Pericardium fibroblast (primary cell): Measurements from ENCODE around the gene ZNF175. TPM values are rescaled to one million over a fixed set of nuclear protein-coding genes. Genes with fewer than 3 reads are reported as not detected.

Experiments
- total RNA-seq: library from RNA; depleted of rRNA; stranded (reverse); fragments of >200 nt; gene quantifications from 2 replicates; pipeline ENCODE4 v1.2.3, GENCODE V29; 2015

The ZNF175 gene
- 2.6 and 3.3 TPM in 2 replicates for total RNA-seq

GRCh38 chr19:51570962-51571575, at the start of gene ZNF175:
ZNF175 (plus strand) TSS chr19:51571283; CDS start chr19:51573330, 2,047 bp downstream.

DNA sequence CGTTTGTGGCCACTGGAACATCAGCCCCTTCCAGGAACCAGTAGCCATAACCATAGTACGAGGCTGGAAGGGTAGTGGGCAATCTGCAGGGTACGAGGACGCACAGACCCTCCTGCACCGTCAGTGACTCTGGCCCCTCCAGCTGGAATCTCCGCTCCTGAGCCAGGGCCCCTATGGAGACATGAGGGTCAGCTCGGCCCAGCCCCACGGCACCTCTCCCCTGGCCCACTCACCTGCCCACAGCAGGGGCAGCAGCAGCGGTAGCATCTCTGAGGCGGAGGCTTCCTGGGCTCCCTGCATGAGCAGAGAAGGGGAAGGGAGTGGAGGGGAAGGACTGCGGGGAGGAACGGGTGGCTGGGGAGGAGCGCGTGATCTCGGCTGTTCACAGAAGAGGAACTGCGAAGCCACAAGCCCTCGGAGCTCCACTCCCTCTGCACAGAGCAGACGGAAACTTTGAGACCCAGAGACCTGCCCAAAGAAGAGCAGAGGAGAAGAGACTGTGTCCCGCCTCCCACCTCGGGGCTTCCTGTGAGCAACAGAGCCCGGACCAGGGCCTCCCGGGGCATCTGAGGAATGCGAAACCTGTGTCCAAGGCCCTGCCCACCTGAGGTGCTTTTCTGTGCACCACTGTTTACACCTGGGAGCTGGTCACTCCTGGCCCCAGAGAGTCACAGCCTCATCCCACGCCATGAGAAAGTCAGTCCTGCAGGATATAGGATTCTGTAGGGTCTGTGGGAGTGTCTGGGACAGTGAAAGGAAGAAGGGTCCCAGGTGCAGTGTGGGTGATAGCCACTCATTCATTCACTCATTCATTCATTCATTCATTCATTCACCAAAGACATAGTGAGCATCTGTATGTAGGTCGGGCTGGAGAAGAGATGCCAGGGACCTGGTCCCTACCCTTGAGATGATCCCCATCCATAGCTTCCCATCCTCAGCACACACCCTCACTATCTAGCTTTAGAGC, 39.5 kb upstream of the ZNF175 start, which contains the start of gene SIGLEC6:
SIGLEC6 (minus strand) TSS at position 322 of the 967 bp plus-strand sequence; CDS start at position 300, 22 bp downstream.

DNA sequence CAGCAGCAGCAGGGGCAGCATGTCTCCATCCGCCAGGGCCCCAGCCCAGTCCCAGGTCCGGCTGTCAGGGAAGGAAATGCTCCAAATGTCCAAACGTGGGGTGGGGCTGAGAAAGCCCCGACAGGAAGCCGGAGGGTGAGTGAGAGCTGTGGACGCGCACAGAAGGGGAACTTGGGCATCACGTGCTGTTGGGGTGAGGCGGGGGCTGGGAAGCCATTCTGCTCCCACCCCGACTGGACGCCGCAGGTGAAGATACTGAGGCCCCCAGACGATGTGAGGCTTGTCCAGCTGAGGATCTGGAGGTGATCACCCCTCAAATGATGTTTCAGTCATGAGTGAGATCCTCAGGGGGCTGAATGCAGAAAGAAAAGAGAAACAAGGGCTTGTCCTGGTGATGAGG, 59.2 kb downstream of the ZNF175 start, which contains the start of gene SIGLEC5:
SIGLEC5 (minus strand) TSS at position 87 of the 400 bp plus-strand sequence; CDS start at position 21, 66 bp downstream.

Other genes with a start within 250 kb of the ZNF175 start
- 0.35 and 2.0 TPM in 2 replicates for gene VSIG10L, start 229.1 kb upstream of the ZNF175 start, total RNA-seq
- 109 and 114 TPM in 2 replicates for gene ETFB, start 204.9 kb upstream of the ZNF175 start, total RNA-seq
- not detected in 2 replicates for gene CLDND2, start 202.3 kb upstream of the ZNF175 start, total RNA-seq
- not detected in 2 replicates for gene NKG7, start 198.6 kb upstream of the ZNF175 start, total RNA-seq
- gene LIM2, start 183.3 kb upstream of the ZNF175 start, total RNA-seq: not detected in 2 replicates
- gene C19orf84, start 180.7 kb upstream of the ZNF175 start, total RNA-seq: not detected in 2 replicates
- gene SIGLEC10, start 153.6 kb upstream of the ZNF175 start, total RNA-seq: not detected in 2 replicates
- not detected in 2 replicates for gene SIGLEC8, start 112.8 kb upstream of the ZNF175 start, total RNA-seq
- not detected in 2 replicates for gene CEACAM18, start 92.7 kb upstream of the ZNF175 start, total RNA-seq
- gene SIGLEC12, start 69.5 kb upstream of the ZNF175 start, total RNA-seq: not detected in 2 replicates
- gene SIGLEC6, start 39.6 kb upstream of the ZNF175 start, total RNA-seq: not detected in 2 replicates
- gene SIGLEC5, start 59.1 kb downstream of the ZNF175 start, total RNA-seq: not detected in 2 replicates
- gene SIGLEC14, start 75.5 kb downstream of the ZNF175 start, total RNA-seq: not detected in 2 replicates
- 7.9 and 12.3 TPM in 2 replicates for gene SPACA6, start 122.0 kb downstream of the ZNF175 start, total RNA-seq
- gene HAS1, start 152.7 kb downstream of the ZNF175 start, total RNA-seq: 0.70 and 1.6 TPM in 2 replicates
- 0.23 and 0.68 TPM in 2 replicates for gene FPR1, start 180.6 kb downstream of the ZNF175 start, total RNA-seq
- gene FPR2, start 189.9 kb downstream of the ZNF175 start, total RNA-seq: 0.09 TPM in 1 of 2 replicates, not detected in the other
- gene FPR3, start 223.9 kb downstream of the ZNF175 start, total RNA-seq: 0.23 TPM in 1 of 2 replicates, not detected in the other